Panc1 (cell line): Measurements from ENCODE around the gene FLT1.

Source experiments
- CTCF ChIP-seq: fragments of 450-650 bp; IDR thresholded peaks from 2 replicates; pipeline ENCODE4 v1.5.1; 2017; ENCODE audit warnings: mild to moderate bottlenecking
- REST ChIP-seq, 2 experiments: IDR thresholded peaks; 2 replicates each; pipeline ENCODE4 v1.6.1; 2011 to 2012; ENCODE audit warnings: low read depth in 2 of 2, control low read depth in 1 of 2, low read length in 1 of 2, mild to moderate bottlenecking in 1 of 2, moderate library complexity in 1 of 2; ENCODE audit not compliant: insufficient read depth in 1 of 2
- SIN3A ChIP-seq: IDR thresholded peaks from 2 replicates; pipeline ENCODE4 v1.6.1; 2012; ENCODE audit warnings: low read depth, mild to moderate bottlenecking, low read length, moderate library complexity, borderline replicate concordance; ENCODE audit not compliant: insufficient read depth
- TCF7L2 ChIP-seq: IDR thresholded peaks from 2 replicates; pipeline ENCODE4 v1.6.1; 2011; ENCODE audit warnings: mild to moderate bottlenecking, low read depth, low read length, inconsistent platforms

- TF ChIP-seq CTCF, result no peak
- TF ChIP-seq TCF7L2, result no peak
- TF ChIP-seq SIN3A, result no peak
- TF ChIP-seq REST (IDR thresholded peaks at IDR 0.05; ENCODE audit: insufficient read depth in 1 of 2, low read depth in 2 of 2, low read length in 1 of 2), result no peak
These were observed 68.5 kb downstream of the FLT1 start for GRCh38 chr13:28426381-28426780.
